Stimulated activated CD4-positive, alpha-beta T cell treated with anti-CD3 and anti-CD28 coated beads, Interleukin-2, amount 100 ng/mL, for 24 hours (primary cell): ENCODE data around the gene CALCOCO1.
"Not testable (repeated sequence)": the region's sequence is repeated elsewhere in the genome, so short reads cannot be mapped to it uniquely, and the experiment has no call there.

Experiments
- DNase-seq, 2 donors: peaks; one replicate each; pipeline ENCODE4 v3.0.0-alpha.2; 2020

CALCOCO1 gene

GRCh38 chr12:53733051-53733806, 6.0 kb upstream of the CALCOCO1 start:
- DNase-seq, result no peak

GRCh38 chr12:53729644-53730043, 2.4 kb upstream of the CALCOCO1 start:
- DNase-seq, result no peak

GRCh38 chr12:53728206-53728605, 954 bp upstream of the CALCOCO1 start:
- DNase-seq, result no peak

GRCh38 chr12:53726946-53727309, 324 bp downstream of the CALCOCO1 start:
- no peak for DNase-seq

- no peak for DNase-seq
These were observed 911 bp downstream of the CALCOCO1 start for GRCh38 chr12:53726341-53726740.

GRCh38 chr12:53725824-53726223, 1.4 kb downstream of the CALCOCO1 start:
- DNase-seq, result no peak

GRCh38 chr12:53722450-53723041, 4.7 kb downstream of the CALCOCO1 start:
- DNase-seq, result no peak

GRCh38 chr12:53720946-53721345, 6.3 kb downstream of the CALCOCO1 start:
- DNase-seq, result no peak

- DNase-seq, result no peak
These were observed 7.6 kb downstream of the CALCOCO1 start for GRCh38 chr12:53719649-53720048.

- not testable (repeated sequence) for DNase-seq
These were observed 8.7 kb downstream of the CALCOCO1 start for GRCh38 chr12:53718567-53718966.

GRCh38 chr12:53717319-53717718, 9.9 kb downstream of the CALCOCO1 start:
- DNase-seq, result no peak

- no peak for DNase-seq
These were observed 13.2 kb downstream of the CALCOCO1 start for GRCh38 chr12:53714004-53714403.

- no peak for DNase-seq
These were observed 13.7 kb downstream of the CALCOCO1 start for GRCh38 chr12:53713516-53713915.

- no peak for DNase-seq
These were observed 15.1 kb downstream of the CALCOCO1 start for GRCh38 chr12:53712059-53712643.

- no peak for DNase-seq
These were observed 17.2 kb downstream of the CALCOCO1 start for GRCh38 chr12:53710091-53710490.

- no peak for DNase-seq
These were observed 17.6 kb downstream of the CALCOCO1 start for GRCh38 chr12:53709671-53710070.

- DNase-seq, result no peak
These were observed 21.2 kb downstream of the CALCOCO1 start for GRCh38 chr12:53706080-53706479.

GRCh38 chr12:53703756-53704155, 23.5 kb downstream of the CALCOCO1 start:
- no peak for DNase-seq

- DNase-seq, result peak; percentile 81 to 82
These were observed 25.6 kb downstream of the CALCOCO1 start for GRCh38 chr12:53701518-53702264.

- no peak for DNase-seq
These were observed 26.7 kb downstream of the CALCOCO1 start for GRCh38 chr12:53700567-53700966.

GRCh38 chr12:53699678-53700025, 27.6 kb downstream of the CALCOCO1 start:
- DNase-seq, result no peak

- DNase-seq, result no peak
These were observed 28.1 kb downstream of the CALCOCO1 start for GRCh38 chr12:53698948-53699677.
